Measurements from ENCODE around the gene ZMAT5. TPM values are rescaled to one million over a fixed set of nuclear protein-coding genes. Genes with fewer than 3 reads are reported as not detected.

The ZMAT5 gene
- total RNA-seq, 4 donors from 2014 or later = 16.2 to 40.1 (median 24.3) TPM

DNA sequence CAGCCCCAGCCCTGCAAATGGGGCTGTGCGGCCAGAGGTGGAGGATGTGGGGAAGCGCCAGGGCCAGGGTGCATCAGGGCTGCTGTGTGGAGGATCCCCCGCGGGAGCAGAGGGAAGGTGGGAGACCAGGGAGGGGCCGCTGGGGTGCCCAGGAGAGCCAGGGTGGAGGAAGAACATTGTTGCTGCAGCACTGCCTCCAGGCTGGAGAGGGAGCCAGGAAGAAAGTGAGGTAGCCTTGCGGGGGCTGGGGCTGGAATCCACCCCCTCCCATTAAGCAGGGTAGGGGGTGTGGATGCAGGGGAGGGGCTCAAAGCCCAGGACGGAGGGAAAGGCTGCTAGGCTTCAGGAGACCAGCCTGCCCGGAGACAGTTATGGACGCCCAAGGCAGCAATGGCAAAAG is 32.0 kb downstream of the ZMAT5 start:
- 85 to 93% methylated on average over 9 of the region's 9 CpGs for WGBS, 2 donors
- Histone ChIP-seq H3K9me3 (no peaks in the 10 kb centered on the region), H3K36me3 (no peaks in the 10 kb centered on the region), H3K27ac (no peak overlapping the region), H3K4me3 (replicated peaks in 1 of 3) (no peak overlapping the region), H3K27me3 (no peaks in the 10 kb centered on the region), H3K4me1 (peaks cover 0 to 4% of the 10 kb centered on the region in 2 donors)
- intact Hi-C loops (cut with DNase I) = no loop called here
- TF ChIP-seq POLR2A (IDR thresholded peaks at IDR 0.05) = no peak
- TF ChIP-seq, protein P1, sequence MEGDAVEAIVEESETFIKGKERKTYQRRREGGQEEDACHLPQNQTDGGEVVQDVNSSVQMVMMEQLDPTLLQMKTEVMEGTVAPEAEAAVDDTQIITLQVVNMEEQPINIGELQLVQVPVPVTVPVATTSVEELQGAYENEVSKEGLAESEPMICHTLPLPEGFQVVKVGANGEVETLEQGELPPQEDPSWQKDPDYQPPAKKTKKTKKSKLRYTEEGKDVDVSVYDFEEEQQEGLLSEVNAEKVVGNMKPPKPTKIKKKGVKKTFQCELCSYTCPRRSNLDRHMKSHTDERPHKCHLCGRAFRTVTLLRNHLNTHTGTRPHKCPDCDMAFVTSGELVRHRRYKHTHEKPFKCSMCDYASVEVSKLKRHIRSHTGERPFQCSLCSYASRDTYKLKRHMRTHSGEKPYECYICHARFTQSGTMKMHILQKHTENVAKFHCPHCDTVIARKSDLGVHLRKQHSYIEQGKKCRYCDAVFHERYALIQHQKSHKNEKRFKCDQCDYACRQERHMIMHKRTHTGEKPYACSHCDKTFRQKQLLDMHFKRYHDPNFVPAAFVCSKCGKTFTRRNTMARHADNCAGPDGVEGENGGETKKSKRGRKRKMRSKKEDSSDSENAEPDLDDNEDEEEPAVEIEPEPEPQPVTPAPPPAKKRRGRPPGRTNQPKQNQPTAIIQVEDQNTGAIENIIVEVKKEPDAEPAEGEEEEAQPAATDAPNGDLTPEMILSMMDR (IDR thresholded peaks at IDR 0.05) = no peak
- DNase-seq = no peak

DNA sequence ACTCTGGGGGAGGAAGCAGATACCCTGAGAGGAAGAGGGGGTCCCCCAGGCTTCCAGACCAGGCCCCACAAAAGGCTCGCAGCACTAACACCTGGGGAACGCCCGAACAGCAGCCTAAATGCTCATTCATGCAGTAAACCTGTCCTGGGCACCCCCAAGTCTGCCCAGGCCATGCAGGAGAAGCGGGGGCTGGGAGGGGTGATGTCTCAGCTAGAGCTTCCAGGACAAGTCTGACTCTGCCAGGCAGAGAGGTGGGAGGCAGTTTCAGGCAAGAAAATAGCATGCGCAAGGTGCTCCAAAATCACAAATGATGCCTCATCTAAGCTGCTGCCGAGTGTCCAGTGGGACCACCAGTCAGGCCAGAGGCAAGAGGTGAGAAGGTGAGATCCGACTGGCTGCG is 32.4 kb downstream of the ZMAT5 start:
- DNase-seq = no peak
- intact Hi-C loops (cut with DNase I) = no loop called here
- H3K36me3 ChIP-seq = no peaks in the 10 kb centered on the region
- TF ChIP-seq POLR2A (IDR thresholded peaks at IDR 0.05) = no peak
- TF ChIP-seq, protein P1 (IDR thresholded peaks at IDR 0.05) = no peak
- 93 to 96% methylated on average over 5 to 8 of the region's 8 CpGs for WGBS, 2 donors
- H3K27ac ChIP-seq = no peak overlapping the region
- no peaks in the 10 kb centered on the region for H3K27me3 ChIP-seq
- H3K4me1 ChIP-seq = peaks cover 0 to 4% of the 10 kb centered on the region in 2 donors
- H3K9me3 ChIP-seq = no peaks in the 10 kb centered on the region
- no peak overlapping the region for H3K4me3 ChIP-seq (replicated peaks in 1 of 3)

DNA sequence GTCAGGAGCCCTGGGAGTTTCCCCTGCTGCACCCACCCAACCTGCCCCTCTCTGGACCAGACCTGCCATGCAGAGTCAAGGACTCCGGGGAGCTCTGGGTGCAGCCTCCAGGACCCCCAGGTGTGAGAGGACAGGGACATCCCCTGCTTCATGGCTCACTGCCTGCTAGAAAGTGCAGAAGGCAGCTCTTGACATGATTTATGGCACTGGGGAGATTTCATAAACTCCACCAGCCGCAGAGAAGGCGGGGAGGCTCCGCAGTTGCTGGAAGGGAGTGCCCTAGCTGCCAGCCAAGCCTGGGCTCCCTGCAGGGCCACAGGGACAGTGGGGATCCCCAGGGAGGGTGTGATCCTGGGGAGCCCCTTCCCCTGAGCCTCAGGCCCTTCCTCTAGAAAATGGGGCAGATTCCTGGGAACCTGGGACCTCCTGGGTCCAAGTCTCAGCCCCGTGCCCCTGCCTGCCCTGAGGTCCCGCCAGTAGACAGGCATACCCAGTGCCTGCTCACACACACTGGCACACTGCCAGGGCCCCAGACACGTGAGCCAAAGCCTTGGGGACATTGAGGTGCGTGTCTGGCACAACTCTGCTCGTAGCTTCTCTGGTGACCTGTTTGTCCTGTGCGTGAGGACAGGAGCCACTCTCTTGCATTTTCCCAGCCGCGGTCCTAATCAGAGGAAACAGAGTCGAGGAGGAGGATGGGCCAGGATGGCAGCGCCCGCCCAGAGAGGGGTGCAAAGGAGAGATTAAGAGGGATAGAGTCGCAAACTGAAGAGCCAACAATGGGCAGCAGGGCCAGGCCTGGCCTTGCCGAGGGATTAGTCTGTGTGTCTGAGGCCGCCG is 33.2 kb downstream of the ZMAT5 start:
- 69 to 74% methylated on average over 13 to 14 of the region's 19 CpGs for WGBS, 2 donors
- Histone ChIP-seq H3K4me1 (peaks cover 0 to 4% of the 10 kb centered on the region in 2 donors), H3K27me3 (no peaks in the 10 kb centered on the region), H3K4me3 (replicated peaks in 1 of 3) (no peak overlapping the region), H3K36me3 (no peaks in the 10 kb centered on the region), H3K9me3 (no peaks in the 10 kb centered on the region), H3K27ac (no peak overlapping the region)
- intact Hi-C loops (cut with DNase I) = no loop called here
- TF ChIP-seq POLR2A (IDR thresholded peaks at IDR 0.05) = no peak
- TF ChIP-seq, protein P1 (IDR thresholded peaks at IDR 0.05) = no peak
- DNase-seq = peak; percentile 12 to 42

DNA sequence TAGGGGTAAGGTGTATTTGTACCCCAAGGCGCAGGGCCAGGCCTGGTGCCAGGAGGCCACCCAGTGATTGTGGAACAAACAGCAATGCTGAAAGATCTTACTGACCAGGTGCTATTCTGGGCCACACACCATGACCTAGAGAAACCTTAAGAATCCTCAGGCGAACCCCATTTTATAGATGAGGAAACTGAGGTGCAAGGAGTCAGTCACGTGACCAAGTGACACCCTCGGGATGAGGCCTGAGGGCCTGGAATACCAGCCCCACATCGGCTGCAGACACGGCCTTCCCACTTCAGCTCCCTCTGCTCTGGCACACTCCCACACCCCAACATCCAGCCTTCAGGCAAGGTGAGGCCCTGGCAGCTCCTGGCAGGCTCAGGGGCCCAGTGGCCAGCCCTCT is 33.9 kb downstream of the ZMAT5 start:
- no peak for DNase-seq
- Histone ChIP-seq H3K4me1 (peaks cover 0 to 2% of the 10 kb centered on the region in 2 donors), H3K9me3 (no peaks in the 10 kb centered on the region), H3K27me3 (no peaks in the 10 kb centered on the region), H3K36me3 (no peaks in the 10 kb centered on the region), H3K4me3 (replicated peaks in 1 of 3) (no peak overlapping the region), H3K27ac (no peak overlapping the region)
- 89 to 97% methylated on average over 4 to 6 of the region's 6 CpGs for WGBS, 2 donors
- intact Hi-C loops (cut with DNase I) = no loop called here
- TF ChIP-seq, protein P1 (IDR thresholded peaks at IDR 0.05) = no peak
- no peak for TF ChIP-seq POLR2A (IDR thresholded peaks at IDR 0.05)

DNA sequence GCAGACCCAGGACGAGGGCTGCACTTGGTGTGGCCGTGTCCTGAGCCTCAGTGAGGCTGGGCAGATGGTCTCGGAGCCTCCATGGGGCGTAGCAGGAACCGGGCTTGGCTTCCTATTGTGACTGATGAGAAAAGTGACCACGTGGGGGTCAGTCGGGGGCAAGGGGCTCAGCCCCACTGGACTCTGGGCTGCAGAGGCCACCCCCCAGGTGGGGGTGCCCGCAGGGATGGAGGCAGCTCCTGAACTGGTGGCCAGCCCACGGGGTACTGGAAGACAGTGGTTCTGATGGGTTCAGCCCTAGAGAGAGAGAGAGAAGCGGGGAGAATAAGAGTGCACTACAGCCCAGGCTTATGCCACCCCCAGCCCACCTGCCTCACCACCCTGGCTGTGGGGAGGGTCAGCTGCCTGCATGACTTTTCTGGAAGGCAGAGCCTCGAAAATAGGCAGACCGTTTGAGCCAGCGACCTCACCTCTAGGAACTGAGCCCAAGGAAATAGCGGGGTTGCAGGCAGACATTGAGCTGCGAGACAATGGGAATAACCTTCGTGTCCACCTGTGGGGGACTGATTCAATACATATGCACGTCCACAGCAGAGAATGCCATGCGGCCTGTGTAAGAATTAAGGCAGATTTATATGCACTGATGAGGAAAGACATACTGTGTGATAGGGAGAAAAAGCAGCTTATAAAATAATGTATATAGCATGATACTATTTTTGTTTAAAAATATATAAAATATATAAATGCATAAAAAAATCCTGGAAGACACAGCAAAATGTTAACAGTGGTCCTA is 35.6 kb downstream of the ZMAT5 start:
- no peak for DNase-seq
- no peak overlapping the region for H3K27ac ChIP-seq
- H3K36me3 ChIP-seq = no peaks in the 10 kb centered on the region
- no peaks in the 10 kb centered on the region for H3K27me3 ChIP-seq
- no peaks in the 10 kb centered on the region for H3K9me3 ChIP-seq
- no peaks in the 10 kb centered on the region for H3K4me1 ChIP-seq
- WGBS, 2 donors = 87 to 91% methylated on average over 16 to 18 of the region's 18 CpGs
- no peak overlapping the region for H3K4me3 ChIP-seq (replicated peaks in 1 of 3)
- no peak for TF ChIP-seq POLR2A (IDR thresholded peaks at IDR 0.05)
- TF ChIP-seq, protein P1 (IDR thresholded peaks at IDR 0.05) = no peak
- intact Hi-C loops (cut with DNase I) = no loop called here
